ENCODE measurements around the gene SCYGR3.

SCYGR3 gene

DNA sequence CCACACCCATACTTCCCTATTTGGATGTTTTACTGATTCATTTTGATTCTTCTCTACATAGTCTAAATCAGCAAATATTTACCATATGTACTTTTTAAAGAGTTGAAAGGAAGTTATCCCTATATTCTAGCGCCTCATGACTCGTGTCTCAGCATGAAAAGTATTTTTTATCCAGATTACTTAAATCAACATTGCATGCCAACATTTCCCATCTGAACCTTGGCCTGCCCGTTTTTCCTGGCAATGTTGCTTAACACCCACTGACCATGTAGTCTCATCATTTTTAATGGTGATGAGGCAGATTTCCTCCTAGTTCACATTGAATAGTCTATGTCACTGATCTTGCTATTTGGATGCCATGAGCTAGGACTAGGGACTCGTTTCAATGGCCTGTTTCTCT lies 38.8 kb upstream of the SCYGR3 start:
- TF ChIP-seq, protein P1, sequence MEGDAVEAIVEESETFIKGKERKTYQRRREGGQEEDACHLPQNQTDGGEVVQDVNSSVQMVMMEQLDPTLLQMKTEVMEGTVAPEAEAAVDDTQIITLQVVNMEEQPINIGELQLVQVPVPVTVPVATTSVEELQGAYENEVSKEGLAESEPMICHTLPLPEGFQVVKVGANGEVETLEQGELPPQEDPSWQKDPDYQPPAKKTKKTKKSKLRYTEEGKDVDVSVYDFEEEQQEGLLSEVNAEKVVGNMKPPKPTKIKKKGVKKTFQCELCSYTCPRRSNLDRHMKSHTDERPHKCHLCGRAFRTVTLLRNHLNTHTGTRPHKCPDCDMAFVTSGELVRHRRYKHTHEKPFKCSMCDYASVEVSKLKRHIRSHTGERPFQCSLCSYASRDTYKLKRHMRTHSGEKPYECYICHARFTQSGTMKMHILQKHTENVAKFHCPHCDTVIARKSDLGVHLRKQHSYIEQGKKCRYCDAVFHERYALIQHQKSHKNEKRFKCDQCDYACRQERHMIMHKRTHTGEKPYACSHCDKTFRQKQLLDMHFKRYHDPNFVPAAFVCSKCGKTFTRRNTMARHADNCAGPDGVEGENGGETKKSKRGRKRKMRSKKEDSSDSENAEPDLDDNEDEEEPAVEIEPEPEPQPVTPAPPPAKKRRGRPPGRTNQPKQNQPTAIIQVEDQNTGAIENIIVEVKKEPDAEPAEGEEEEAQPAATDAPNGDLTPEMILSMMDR (IDR thresholded peaks at IDR 0.05; ENCODE audit: insufficient read depth, low read depth, low read length, missing control alignments): no peak
- peak; percentile 48 for DNase-seq (ENCODE audit: low read depth)
- no peak overlapping the region for H3K4me3 ChIP-seq (ENCODE audit: low read length)

DNA sequence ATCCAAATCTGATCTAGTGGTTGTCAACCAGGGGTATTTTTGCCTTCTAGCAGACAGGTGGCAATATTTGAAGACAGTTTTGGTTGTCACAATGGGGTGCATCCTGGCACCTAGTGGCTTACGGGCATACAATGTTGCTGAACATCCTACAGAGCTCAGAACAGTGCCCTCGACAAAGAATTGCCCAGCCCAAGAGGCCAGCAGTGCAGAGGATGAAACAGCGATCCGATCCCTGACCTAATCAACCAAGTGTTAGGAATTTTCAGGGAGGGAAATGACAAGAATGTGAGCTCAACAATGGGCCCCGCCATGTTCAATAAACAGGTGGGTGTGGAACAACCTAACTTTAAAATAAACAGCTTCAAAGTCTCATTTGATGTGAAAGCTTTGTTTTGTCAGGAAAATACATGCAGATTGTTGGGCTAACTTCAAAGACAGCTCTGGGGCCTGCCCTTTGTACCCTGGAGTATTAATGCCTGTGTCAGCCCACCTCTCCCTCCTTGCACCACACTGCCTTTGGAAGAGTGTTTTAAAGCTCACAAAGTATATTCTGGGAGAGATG lies 29.4 kb upstream of the SCYGR3 start:
- TF ChIP-seq, protein P1 (IDR thresholded peaks at IDR 0.05; ENCODE audit: insufficient read depth, low read depth, low read length, missing control alignments): no peak
- H3K4me3 ChIP-seq (ENCODE audit: low read length): no peak overlapping the region
- DNase-seq (ENCODE audit: low read depth): no peak

DNA sequence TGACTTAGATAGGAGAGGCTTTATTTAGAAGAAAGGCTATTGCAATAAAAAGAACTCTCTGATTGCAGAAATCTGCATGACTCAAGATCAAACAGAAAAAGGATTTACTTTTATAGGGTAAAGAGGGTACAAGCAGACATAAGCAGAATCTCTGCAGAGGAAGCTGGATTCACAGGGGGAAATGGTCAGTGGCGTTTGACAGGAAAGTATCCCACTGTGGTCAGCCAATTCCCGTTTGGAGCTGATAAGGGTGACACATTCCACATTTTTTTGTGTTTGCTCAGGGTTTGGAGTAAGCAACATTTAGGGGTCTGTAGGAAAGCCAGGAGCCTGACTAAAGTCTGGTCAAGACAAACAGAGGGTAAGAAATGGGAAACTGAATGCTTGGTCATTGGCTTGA lies 28.0 kb upstream of the SCYGR3 start:
- TF ChIP-seq, protein P1 (IDR thresholded peaks at IDR 0.05; ENCODE audit: insufficient read depth, low read depth, low read length, missing control alignments): no peak
- no peak for DNase-seq (ENCODE audit: low read depth)

DNA sequence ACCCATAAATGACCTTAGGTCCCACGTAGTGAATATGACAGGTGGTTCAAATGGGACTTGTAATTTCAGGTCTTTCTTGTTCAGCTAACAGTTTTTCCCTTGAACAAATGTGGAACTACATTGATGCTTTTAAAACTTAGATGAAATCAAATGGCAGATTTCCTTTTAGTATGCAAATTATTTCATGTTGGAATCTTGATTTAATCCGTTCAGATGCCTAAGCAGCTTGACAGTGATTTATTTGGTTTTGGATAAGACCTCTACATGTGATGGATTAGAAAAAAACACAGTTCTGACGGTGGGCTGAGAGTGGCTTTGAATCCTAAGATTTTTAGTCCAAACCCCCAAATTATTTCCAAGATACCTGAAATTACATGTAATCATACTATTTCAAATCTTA lies 19.6 kb upstream of the SCYGR3 start:
- TF ChIP-seq, protein P1 (IDR thresholded peaks at IDR 0.05; ENCODE audit: insufficient read depth, low read depth, low read length, missing control alignments): no peak
- DNase-seq (ENCODE audit: low read depth): no peak
- H3K4me3 ChIP-seq (ENCODE audit: low read length): no peak overlapping the region

More for the DNA sequence above, 28.0 kb upstream of the SCYGR3 start:
- H3K4me3 ChIP-seq (ENCODE audit: low read length): no peak overlapping the region

DNA sequence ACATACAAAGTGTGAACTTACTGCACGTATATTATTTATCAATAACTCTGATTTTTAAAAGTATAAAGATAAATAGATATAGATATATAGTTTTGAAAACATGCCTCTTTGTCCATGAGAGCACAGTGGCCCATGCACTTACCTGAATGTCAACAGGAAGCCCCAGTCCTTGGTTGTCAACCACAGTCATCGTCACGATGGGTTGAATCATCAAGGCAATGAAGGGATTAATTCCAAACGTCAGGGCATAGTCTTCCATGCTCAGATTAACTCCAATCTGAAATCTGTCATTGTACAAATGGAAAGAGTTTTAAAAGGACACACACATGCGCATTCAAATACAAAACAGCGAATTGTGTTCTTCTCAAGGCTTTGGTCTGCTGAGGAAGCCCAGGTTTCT lies 18.2 kb upstream of the SCYGR3 start:
- DNase-seq (ENCODE audit: low read depth): no peak
- TF ChIP-seq, protein P1 (IDR thresholded peaks at IDR 0.05; ENCODE audit: insufficient read depth, low read depth, low read length, missing control alignments): no peak
- no peak overlapping the region for H3K4me3 ChIP-seq (ENCODE audit: low read length)

DNA sequence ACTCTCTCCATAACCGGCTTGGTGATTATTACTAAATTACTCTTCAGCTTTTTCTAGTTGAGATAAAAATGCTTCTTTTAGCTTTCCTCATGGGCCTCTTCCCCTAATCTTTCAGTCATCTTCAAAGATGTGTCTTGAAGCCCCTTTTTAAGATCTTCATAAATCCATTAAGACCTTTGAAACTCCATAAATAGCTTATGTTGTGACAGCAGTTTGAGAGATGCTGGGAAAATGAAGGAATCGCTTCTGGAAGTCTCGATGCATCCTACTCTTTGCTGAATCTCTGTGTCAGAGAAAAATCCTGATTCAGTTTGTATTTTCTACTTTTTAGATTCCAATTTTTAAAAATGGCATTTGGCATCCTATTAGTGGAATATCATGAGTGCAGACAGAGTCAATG lies 15.7 kb upstream of the SCYGR3 start:
- DNase-seq (ENCODE audit: low read depth): no peak
- TF ChIP-seq, protein P1 (IDR thresholded peaks at IDR 0.05; ENCODE audit: insufficient read depth, low read depth, low read length, missing control alignments): no peak
- H3K4me3 ChIP-seq (ENCODE audit: low read length): no peak overlapping the region

DNA sequence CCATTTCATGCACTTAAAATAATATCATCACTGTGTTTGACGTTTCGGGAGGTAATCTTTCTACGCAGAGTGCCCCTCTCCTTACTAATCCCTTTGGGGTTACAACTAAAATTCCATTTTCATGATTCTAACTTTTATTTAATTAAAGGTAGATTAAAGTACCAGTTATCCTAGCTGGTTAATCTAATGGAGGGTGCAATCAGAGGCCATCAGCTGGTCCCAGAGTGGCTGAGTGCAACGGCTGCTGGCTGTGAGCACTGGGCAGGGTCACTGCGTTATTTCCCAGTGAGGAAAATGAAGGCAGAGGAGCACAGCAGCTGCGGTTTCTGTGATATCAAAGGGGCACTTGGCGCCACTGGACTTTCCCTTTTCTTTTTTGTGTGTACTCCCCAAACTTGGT lies 14.8 kb upstream of the SCYGR3 start:
- DNase-seq (ENCODE audit: low read depth): no peak
- H3K4me3 ChIP-seq (ENCODE audit: low read length): no peak overlapping the region
- TF ChIP-seq, protein P1 (IDR thresholded peaks at IDR 0.05; ENCODE audit: insufficient read depth, low read depth, low read length, missing control alignments): no peak

All from epithelial cell of esophagus (primary cell).